ENCODE data around the gene CAPZA1.
"Not testable (repeated sequence)": the region's sequence is repeated elsewhere in the genome, so short reads cannot be mapped to it uniquely, and the experiment has no call there.

Gene CAPZA1

DNA sequence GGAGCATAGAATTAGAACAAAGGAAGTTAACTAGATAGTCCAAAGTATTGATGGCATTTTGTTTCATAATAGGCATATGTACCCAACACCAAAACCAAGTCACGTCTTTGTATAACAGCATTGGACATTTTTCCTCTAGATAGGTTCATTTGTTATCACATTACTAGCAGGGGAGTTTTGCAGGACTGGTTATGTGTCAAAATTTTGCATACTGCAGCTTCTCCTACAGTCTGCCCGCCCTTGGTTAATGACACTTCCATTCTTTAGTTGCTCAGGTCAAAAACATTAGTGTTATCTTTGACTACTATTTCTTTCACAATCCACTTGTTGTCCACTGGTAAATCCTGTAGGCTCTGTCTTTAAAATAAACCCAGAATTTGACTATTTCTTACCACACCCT is 8.9 kb downstream of the CAPZA1 start:
- DNase-seq = no peak

DNA sequence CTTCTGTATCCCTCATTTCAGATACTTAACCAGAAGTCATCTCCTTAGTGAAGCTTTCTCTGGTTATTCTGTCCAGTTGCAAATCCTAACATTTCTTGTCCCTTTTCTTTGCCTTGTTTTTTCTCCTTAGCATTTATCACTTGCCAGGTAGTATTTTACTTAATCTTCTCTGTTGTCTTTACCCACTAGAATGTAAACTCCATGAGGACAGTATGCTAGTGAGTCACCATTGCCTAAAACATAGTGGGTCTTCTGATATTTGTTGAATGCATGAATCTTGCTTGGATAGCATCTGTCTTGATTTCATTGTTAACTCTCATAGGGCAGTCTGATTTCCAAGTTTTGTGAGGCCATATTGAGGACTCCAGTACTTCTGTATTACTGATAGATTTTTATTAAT is 9.6 kb downstream of the CAPZA1 start:
- no peak for DNase-seq

GRCh38 chr1:112633628-112634027 is 14.0 kb downstream of the CAPZA1 start:
- DNase-seq = no peak

- no peak for DNase-seq
Measured at GRCh38 chr1:112634367-112634766, 14.7 kb downstream of the CAPZA1 start.

DNA sequence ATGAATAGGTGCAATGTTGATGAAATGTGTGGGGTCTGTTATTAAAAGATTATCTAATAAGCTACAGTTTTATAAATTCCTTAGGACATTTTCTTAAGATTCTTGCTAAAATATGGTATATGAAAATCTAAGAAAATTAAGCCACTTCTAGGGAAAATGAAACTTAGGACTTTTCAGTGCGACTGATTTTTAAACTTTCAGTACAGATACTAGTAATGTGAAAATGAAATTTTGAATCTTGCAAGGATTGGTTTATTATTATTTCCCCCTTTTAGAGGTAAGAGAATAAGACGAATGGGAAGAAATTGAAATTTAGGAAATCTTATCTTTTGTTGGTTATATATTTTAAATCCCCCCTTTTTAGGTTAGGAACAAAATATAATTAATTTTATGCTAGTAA is 16.4 kb downstream of the CAPZA1 start:
- DNase-seq = no peak

- DNase-seq = no peak
Measured at GRCh38 chr1:112636597-112637253, 17.1 kb downstream of the CAPZA1 start.

GRCh38 chr1:112637254-112638109 is 17.9 kb downstream of the CAPZA1 start:
- no peak for DNase-seq

DNA sequence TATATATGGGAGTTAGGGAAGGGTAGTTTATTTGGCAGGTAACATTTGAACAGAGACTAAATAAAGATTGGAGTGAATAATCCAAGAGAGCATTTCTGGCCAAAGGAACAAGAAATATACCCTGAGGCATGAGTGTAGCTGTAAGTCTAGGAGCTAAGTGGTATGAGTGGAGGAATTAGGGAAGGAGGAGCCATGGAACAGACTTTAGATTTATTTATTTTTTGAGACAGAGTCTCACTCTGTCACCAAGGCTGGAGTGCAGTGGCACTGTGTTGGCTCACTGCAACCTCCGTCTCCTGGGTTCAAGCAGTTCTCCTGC is 18.4 kb downstream of the CAPZA1 start:
- DNase-seq = no peak

DNA sequence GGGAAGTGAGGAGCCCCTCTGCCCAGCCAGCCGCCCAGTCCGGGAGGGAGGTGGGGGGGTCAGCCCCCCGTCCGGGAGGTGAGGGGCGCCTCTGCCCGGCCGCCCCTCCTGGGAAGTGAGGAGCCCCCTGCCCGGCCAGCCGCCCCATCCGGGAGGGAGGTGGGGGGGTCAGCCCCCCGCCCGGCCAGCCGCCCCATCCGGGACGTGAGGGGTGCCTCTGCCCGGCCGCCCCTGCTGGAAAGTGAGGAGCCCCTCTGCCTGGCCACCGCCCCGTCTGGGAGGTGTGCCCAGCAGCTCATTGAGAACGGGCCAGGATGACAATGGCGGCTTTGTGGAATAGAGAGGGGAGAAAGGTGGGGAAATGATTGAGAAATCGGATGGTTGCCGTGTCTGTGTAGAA is 20.8 kb downstream of the CAPZA1 start:
- not testable (repeated sequence) for DNase-seq

DNA sequence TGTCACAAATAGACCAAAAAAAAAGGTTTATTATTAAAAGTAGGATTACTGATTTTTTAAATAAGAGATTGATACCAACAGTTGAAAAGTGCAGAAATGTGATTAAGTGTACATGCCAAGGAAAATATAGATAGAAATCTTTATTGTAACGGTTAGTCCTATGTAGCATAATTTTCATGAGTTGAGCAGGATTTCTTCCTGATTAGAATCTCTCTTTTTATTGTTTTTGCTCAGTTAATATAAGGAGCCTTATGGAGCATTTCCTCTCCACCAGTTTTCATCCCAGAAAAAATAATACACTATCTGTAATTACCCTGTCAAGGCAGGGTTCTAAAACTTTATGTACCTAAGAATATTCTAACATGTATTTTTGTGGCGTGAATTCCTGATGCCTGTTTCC is 23.4 kb downstream of the CAPZA1 start:
- DNase-seq = no peak

DNA sequence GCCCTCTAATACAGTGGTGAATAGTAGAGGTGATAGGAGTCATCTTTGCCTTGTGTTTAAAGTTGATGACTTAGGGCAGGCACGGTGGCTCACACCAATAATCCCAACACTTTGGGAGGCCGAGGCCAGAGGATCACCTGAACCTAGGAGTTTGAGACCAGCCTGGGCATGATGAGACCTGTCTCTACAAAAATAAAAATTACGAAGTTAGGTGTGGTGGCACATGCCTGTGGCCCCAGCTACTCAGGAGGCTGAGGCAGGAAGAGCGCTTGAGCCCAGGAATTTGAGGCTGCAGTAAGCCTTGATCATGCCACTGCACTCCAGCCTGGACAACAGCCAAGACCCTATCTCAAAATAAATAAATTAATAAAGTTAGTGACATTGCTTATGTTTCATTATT is 26.6 kb downstream of the CAPZA1 start:
- no peak for DNase-seq

GRCh38 chr1:112651205-112651604 is 31.6 kb downstream of the CAPZA1 start:
- no peak for DNase-seq

GRCh38 chr1:112665857-112666256 is 46.2 kb downstream of the CAPZA1 start:
- DNase-seq = no peak

DNA sequence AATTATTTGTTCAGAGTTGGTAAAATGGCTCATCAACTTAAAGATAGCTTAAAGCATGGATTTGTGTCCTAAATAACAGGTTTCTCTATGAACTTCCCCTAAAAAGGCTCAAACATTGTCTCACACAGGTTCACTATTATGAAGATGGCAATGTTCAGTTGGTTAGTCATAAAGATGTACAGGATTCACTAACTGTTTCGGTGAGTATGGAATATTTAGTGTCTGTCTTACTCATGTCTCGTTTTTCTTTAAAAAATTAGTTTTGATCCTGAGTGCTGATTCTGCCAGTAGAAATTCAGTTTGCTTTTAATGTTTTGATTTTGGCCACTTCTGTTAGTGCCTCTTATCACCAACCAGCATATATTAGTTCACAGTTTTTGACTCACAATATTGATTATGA is 47.3 kb downstream of the CAPZA1 start:
- no peak for DNase-seq

- DNase-seq = no peak
Measured at GRCh38 chr1:112672009-112672408, 52.4 kb downstream of the CAPZA1 start.

GRCh38 chr1:112672842-112673241 is 53.2 kb downstream of the CAPZA1 start:
- DNase-seq = no peak

DNA sequence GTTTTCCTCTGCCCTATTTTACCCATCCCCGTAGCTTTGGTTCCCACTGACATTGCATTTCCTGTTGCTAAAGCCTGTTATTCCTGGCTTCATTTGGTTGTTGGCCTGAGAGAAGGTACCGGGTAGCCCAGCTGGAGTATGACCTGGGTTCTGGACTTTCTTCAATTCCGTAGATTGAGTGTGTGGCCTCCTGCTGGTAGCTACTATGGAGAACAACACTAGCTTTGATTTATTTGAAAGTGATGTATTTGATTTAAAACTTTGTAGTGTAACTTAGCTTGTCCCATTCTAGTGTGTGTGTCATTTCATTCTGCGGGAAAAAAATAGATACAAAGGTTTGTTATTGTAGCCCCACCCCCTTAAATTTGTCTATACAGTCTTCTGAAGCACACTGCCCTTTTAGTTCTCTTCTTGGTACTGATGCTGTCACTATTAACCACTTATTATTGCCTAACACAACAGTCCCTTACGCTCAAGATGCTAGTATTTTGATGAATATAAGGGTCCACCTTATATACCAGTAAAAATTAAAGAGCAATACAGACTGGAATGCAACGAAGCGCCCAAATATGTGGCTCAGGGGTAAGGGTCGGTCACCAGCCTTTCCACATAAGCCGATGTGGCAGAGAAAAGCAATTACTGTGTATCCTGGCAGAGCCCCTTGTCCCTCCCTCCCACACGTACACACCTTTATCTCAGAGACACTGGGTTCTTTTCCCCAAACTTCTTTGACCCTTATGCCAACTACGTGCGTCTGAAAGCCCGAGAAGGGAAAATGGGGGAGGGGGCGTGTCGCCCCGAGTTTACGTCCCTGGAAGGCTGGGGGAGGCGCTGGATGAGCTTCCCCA is 54.2 kb downstream of the CAPZA1 start:
- DNase-seq = peak; percentile 1

GRCh38 chr1:112674440-112674985 is 54.9 kb downstream of the CAPZA1 start, which contains the start of gene MOV10:
MOV10 (plus strand) TSS chr1:112674659; CDS start chr1:112674913, 254 bp downstream.
- peak; percentile 70 for DNase-seq

GRCh38 chr1:112674986-112675727 is 55.5 kb downstream of the CAPZA1 start:
- peak; percentile 66 for DNase-seq

DNA sequence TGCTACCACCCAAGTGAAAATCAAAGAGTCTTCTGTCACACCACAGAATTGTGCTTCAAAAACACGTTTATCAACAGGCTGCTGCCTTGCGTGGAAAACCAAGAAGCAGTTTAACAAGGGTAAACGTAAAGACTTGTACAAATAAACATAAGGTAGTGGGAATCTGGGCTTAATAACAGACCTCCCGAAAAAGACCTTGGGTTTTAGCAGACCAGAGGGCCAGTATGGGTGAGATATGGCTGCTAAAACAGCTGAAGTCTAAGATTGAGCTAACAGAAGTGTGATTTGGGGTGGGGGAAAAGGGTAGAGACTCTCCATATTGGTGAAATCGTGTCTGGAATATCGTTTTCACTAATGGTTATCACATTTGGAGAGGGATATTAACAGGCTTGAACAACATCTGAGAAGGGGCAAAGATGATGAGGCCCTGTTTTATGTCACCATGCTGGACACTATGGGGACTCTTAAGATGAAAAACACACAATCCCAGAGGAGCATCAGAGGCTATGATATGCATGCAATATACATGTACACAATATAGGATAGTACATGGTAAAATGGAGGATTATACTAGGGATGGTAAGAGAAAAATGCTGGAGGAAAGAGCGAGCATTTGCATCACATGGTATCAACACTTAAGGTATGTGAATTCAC is 56.2 kb downstream of the CAPZA1 start:
- DNase-seq = no peak

GRCh38 chr1:112676543-112676942 is 56.9 kb downstream of the CAPZA1 start:
- no peak for DNase-seq

DNA sequence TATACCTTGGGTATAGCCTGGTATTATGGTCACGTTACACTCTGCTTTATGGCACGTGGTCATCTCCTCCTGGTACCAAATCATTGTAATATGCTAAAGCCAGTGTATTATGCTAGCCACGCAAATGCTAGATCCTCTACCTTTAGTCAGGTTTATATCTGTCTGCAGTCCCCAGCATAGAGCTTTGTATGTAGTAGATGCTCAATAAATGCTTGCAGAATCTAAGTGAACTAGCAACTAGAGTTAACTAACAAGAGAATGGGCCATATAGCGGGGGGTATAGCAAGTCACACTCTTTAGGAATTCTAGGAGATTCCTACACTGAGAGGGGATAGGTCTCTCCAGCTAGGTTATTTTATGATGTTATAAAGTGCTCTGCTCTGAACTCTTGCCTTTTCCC is 57.9 kb downstream of the CAPZA1 start:
- no peak for DNase-seq

Data from NCI-H146 (cell line).